Kidney epithelial cell (primary cell): Measurements from ENCODE around the gene YDJC. TPM values are rescaled to one million over a fixed set of nuclear protein-coding genes. Genes with fewer than 3 reads are reported as not detected.
A peak's percentile ranks its signal among the peaks of the same experiment; 100 is the strongest.

Experiments
- DNase-seq: peaks from one replicate; pipeline ENCODE4 v3.0.0-alpha.2; 2010; ENCODE audit warnings: low read depth
- H3K27me3 ChIP-seq: 2 replicates; pipeline ENCODE4 v1.6.0; 2011; ENCODE audit warnings: low read length; ENCODE audit not compliant: control insufficient read depth, insufficient read depth
- H3K36me3 ChIP-seq: 2 replicates; pipeline ENCODE4 v1.5.1; 2011; ENCODE audit warnings: low read length; ENCODE audit not compliant: control insufficient read depth, insufficient read depth
- H3K4me3 ChIP-seq: 2 replicates; pipeline ENCODE4 v1.5.1; 2011; ENCODE audit warnings: low read depth, mild to moderate bottlenecking, control low read depth, low read length
- total RNA-seq: library from RNA; depleted of rRNA; stranded (reverse); fragments of >200 nt; gene quantifications from 2 replicates; pipeline ENCODE4 v1.2.3, GENCODE V29; 2015
- TF ChIP-seq, protein P1 (sequence below): IDR thresholded peaks from 2 replicates; pipeline ENCODE4 v1.5.1; 2011; ENCODE audit warnings: mild to moderate bottlenecking, moderate library complexity, low read length, control low read depth, inconsistent platforms; ENCODE audit not compliant: insufficient read depth, poor library complexity, severe bottlenecking

YDJC gene
- total RNA-seq, 1 donor from 2014 or later, result 95.5 TPM

DNA sequence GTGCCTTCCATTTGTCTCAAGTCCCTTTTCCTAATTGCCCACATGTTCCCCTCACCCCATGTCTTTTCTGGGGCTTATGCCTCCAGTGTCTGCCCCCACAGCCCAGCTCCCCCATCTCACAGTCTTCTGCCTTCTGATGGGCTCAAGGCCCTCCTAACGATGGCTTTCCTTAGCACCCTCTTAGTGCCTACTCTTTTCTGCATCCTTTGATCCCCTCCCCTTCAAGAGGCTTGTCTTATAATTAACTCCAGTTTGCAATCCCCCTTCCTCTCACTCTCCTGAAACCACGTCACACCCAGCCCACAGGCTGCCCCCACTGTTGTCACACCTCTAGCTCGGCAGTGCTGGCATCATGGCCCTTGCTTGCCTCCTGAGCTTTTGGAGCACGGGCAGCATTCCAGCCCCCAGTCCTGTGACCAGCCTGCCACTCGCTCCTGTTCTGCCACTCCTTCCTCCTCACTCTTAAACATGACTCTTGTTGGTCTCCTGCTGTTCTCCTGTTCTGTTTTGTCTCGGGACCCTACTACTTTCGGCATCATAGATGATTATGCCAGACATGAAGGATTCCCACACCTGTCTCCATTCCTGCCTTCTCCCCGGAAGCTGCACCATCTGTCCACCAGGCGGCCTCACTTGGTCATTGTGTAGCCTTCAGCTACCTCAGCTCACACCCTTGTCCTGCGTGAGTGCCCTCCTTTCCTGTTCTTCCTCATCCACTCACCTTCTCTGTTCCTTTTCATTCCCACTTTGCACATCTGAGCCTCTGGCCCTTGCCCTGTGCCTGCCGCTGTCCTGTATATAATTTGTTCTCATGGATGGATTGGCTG is 36.2 kb downstream of the YDJC start:
- H3K4me3 ChIP-seq, result no peak overlapping the region
- H3K36me3 ChIP-seq, result no peaks in the 10 kb centered on the region
- H3K27me3 ChIP-seq, result no peaks in the 10 kb centered on the region
- DNase-seq, result no peak
- TF ChIP-seq, protein P1, sequence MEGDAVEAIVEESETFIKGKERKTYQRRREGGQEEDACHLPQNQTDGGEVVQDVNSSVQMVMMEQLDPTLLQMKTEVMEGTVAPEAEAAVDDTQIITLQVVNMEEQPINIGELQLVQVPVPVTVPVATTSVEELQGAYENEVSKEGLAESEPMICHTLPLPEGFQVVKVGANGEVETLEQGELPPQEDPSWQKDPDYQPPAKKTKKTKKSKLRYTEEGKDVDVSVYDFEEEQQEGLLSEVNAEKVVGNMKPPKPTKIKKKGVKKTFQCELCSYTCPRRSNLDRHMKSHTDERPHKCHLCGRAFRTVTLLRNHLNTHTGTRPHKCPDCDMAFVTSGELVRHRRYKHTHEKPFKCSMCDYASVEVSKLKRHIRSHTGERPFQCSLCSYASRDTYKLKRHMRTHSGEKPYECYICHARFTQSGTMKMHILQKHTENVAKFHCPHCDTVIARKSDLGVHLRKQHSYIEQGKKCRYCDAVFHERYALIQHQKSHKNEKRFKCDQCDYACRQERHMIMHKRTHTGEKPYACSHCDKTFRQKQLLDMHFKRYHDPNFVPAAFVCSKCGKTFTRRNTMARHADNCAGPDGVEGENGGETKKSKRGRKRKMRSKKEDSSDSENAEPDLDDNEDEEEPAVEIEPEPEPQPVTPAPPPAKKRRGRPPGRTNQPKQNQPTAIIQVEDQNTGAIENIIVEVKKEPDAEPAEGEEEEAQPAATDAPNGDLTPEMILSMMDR, result peak; percentile 32

DNA sequence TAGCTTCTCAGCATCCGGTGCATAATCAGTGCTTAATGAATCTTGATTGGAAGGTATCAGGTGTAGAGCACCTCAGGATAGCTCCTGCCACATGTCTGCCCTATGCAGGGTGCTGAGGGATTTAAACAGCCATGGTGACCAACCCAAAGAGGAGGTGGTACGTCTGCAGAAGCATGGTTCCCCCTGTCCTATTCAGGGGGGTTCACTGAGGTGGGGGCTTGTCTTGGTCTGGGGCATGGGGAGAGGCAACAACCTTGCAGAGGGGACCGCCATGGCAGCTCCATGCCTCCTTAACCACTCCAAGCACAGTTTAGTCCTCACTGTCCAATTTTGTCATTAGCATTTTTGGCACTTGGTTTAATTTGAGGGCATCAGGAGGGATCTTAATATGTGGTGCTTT is 37.4 kb downstream of the YDJC start:
- Histone ChIP-seq H3K36me3 (peaks cover under 1% of the 10 kb centered on the region), H3K27me3 (no peaks in the 10 kb centered on the region), H3K4me3 (no peak overlapping the region)
- TF ChIP-seq, protein P1, result no peak
- no peak for DNase-seq

DNA sequence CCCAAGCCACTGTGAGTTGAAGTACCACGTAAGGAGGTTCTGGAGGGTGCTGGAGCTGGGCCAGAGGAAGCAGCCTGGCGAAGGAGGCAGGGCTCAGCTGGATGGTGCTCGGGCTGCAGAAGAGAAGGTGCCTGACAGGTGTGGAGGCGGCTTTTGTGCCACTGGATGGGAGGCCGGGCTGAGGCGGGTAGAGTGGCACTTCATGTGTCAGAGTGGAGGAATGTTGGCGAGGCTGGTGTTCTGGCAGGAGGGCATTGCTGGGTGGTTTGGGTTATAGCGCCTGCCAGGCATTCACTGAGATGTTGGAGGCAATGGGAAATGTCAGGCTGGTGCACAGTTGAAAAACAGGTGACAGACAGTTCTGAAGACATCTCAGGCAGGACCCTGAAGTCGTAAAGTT is 38.1 kb downstream of the YDJC start:
- TF ChIP-seq, protein P1, result no peak

DNA sequence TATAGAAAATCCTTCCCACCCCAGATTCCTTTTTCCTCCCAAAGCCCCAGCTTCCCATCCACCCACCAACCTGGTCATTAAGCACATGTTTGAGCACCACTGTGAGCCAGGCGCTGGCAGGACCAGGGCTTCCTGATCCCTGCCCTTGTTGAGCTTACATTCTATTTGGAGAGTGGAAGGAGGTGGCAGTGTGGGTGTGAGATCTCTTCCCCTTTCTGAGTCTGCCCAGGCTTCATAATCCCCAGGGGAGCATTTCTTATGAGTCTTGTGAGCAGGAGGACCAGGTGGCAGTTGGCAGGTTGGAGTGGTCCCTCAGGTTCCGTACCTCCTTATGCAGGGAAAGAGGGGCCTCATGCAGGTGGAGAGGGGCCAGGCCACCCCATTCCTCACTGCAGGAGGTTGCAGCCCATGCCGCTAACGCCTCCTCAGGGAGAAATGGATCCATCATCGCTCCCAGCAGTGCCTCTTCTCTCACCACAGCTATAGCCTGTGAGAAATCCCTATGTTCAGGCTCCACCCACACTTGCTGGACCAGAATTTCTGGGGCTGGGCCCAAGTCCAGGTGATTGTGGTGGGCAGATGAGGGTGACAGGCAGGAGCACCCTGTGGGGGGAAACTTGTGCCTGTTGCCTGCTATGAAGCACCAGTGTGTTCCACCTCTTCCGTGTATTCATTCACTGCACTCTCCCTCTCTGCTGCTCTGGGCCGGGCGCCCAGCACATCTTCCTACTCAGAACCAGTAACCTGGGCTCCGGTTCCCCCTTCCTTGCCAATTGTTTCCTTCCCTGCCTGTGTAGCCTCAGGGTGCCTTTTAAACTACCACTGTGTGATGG is 38.8 kb downstream of the YDJC start:
- no peak overlapping the region for H3K4me3 ChIP-seq
- no peaks in the 10 kb centered on the region for H3K27me3 ChIP-seq
- H3K36me3 ChIP-seq, result peaks cover 1% of the 10 kb centered on the region
- no peak for DNase-seq
- TF ChIP-seq, protein P1, result no peak

More for the DNA sequence above, 38.1 kb downstream of the YDJC start:
- no peak for DNase-seq
- Histone ChIP-seq H3K4me3 (no peak overlapping the region), H3K36me3 (peaks cover 1% of the 10 kb centered on the region), H3K27me3 (no peaks in the 10 kb centered on the region)

DNA sequence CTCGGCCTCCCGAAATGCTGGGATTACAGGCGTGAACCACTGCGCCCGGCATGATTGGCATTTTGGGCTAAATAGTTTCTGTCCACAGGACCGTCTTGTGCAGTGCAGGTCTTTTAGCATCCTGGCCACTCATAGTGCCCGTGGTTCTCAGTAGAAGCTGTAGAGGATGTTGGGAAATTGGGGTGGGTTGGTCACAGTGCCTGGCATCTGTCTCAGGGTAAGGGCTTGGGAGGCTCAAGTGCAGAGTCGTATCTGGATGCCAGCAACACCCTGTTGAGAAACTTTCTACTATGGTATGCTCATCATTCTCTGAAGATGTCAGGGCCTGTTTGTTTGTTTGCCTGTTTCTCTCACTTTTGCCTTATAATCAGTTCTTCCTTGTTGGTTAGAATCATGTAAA is 40.4 kb downstream of the YDJC start:
- H3K27me3 ChIP-seq, result no peaks in the 10 kb centered on the region
- TF ChIP-seq, protein P1, result no peak
- DNase-seq, result no peak
- H3K36me3 ChIP-seq, result peaks cover 1% of the 10 kb centered on the region
- H3K4me3 ChIP-seq, result no peak overlapping the region
